ENCODE data around the gene DUS3L.

- TF ChIP-seq CTCF (IDR thresholded peaks at IDR 0.05) (no peak), POLR2A (IDR thresholded peaks at IDR 0.05) (no peak)
Measured at GRCh38 chr19:5784581-5785147, 6.3 kb downstream of the DUS3L start, which contains the start of gene PRR22.
